GM21723 (cell line): ENCODE results near the gene TNNI3.
"Not testable (repeated sequence)": the region's sequence is repeated elsewhere in the genome, so short reads cannot be mapped to it uniquely, and the experiment has no call there.

Experiments
- ATAC-seq: cut with Tn5 transposase; IDR thresholded peaks from one replicate; pipeline ENCODE4 v1.9.1; 2021; ENCODE audit warnings: mild to moderate bottlenecking, moderate library complexity; ENCODE audit not compliant: unreplicated experiment

TNNI3 gene

GRCh38 chr19:55114566-55115145, 42.9 kb downstream of the TNNI3 start:
- ATAC-seq, result no peak

GRCh38 chr19:55113570-55114039, 43.9 kb downstream of the TNNI3 start:
- ATAC-seq, result no peak

- no peak for ATAC-seq
These were observed 44.6 kb downstream of the TNNI3 start for GRCh38 chr19:55112777-55113569.

GRCh38 chr19:55112246-55112776, 45.2 kb downstream of the TNNI3 start:
- no peak for ATAC-seq

- no peak for ATAC-seq
These were observed 46.2 kb downstream of the TNNI3 start for GRCh38 chr19:55111238-55111831.

- no peak for ATAC-seq
These were observed 47.8 kb downstream of the TNNI3 start for GRCh38 chr19:55109527-55110291.

GRCh38 chr19:55107252-55107651, 50.3 kb downstream of the TNNI3 start:
- not testable (repeated sequence) for ATAC-seq

GRCh38 chr19:55106591-55106990, 50.9 kb downstream of the TNNI3 start:
- ATAC-seq, result no peak

GRCh38 chr19:55105237-55105636, 52.3 kb downstream of the TNNI3 start:
- ATAC-seq, result no peak

GRCh38 chr19:55103190-55103589, 54.3 kb downstream of the TNNI3 start:
- ATAC-seq, result no peak
